Neural progenitor cell (in vitro differentiated cells): ENCODE results near the gene ATP6V0D1.

Experiments
- EZH2 ChIP-seq: fragments of 200-600 bp; sonication (generic); IDR thresholded peaks from 2 replicates; pipeline ENCODE4 v1.6.1; 2017; ENCODE audit warnings: antibody characterized with exemption, mild to moderate bottlenecking, moderate library complexity
- TF ChIP-seq, protein P1 (sequence below): fragments of 200-600 bp; sonication (generic); IDR thresholded peaks from 2 replicates; pipeline ENCODE4 v1.5.1; 2017; ENCODE audit warnings: antibody characterized with exemption, mild to moderate bottlenecking

DNA sequence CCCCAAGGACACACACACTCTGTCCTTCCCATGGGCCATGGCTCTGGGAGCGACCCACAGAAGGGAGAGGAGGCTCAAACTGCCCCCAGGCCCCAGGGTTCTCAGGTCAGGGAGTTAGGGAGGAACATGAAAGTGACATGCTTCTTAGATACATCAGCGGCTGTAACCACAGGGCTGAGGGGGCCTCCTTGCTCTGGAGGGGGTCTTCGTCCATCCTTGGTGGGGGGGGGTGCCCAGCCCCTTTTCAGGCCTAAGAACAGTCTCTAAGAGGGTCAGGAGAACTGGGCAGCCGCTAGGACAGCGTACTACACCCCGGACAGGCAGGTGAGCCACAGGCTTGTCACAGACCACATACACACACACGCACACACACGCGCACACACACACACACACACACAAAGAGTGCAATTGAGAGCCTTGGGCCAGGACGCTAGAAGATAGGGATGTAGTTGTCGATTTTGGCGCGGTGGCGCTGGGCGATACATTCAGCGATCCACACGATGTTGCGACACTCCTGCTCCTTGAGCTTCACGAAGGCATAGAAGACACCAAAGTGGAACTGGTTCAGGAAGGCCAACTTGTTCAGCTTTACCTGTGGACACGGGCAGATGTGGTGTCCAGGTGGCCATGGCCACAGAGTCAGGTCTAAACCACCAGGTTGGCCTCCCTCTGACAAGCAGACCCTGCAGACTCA is 42.7 kb downstream of the ATP6V0D1 start:
- TF ChIP-seq, protein P1, sequence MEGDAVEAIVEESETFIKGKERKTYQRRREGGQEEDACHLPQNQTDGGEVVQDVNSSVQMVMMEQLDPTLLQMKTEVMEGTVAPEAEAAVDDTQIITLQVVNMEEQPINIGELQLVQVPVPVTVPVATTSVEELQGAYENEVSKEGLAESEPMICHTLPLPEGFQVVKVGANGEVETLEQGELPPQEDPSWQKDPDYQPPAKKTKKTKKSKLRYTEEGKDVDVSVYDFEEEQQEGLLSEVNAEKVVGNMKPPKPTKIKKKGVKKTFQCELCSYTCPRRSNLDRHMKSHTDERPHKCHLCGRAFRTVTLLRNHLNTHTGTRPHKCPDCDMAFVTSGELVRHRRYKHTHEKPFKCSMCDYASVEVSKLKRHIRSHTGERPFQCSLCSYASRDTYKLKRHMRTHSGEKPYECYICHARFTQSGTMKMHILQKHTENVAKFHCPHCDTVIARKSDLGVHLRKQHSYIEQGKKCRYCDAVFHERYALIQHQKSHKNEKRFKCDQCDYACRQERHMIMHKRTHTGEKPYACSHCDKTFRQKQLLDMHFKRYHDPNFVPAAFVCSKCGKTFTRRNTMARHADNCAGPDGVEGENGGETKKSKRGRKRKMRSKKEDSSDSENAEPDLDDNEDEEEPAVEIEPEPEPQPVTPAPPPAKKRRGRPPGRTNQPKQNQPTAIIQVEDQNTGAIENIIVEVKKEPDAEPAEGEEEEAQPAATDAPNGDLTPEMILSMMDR: no peak
- no peak for TF ChIP-seq EZH2
